IgD-negative memory B cell (primary cell): ENCODE measurements around the gene HSF2BP. TPM values are rescaled to one million over a fixed set of nuclear protein-coding genes. Genes with fewer than 3 reads are reported as not detected.
"Not testable (repeated sequence)": the region's sequence is repeated elsewhere in the genome, so short reads cannot be mapped to it uniquely, and the experiment has no call there.

Source experiments
- H3K27ac Mint-ChIP-seq, 3 donors: one replicate each; pipeline ENCODE4 v1.8.0; 2020 to 2022; ENCODE audit warnings: mild to moderate bottlenecking in 3 of 3, mixed read lengths in 3 of 3, moderate library complexity in 1 of 3
- H3K27me3 Mint-ChIP-seq: one replicate; pipeline ENCODE4 v1.8.0; 2021; ENCODE audit warnings: mixed read lengths
- H3K36me3 Mint-ChIP-seq: one replicate; pipeline ENCODE4 v1.8.0; 2020; ENCODE audit warnings: mild to moderate bottlenecking, mixed read lengths
- H3K4me1 Mint-ChIP-seq, 3 donors: one replicate each; pipeline ENCODE4 v1.8.0; 2020 to 2022; ENCODE audit warnings: mixed read lengths in 3 of 3, mild to moderate bottlenecking in 1 of 3
- H3K4me3 Mint-ChIP-seq, 4 donors: one replicate each; pipeline ENCODE4 v1.8.0; 2020 to 2022; ENCODE audit warnings: mild to moderate bottlenecking in 4 of 4, mixed read lengths in 4 of 4, moderate library complexity in 3 of 4
- H3K9me3 Mint-ChIP-seq, 3 donors: one replicate each; pipeline ENCODE4 v1.8.0; 2020 to 2021; ENCODE audit warnings: mixed read lengths in 3 of 3, mild to moderate bottlenecking in 1 of 3
- polyA plus RNA-seq: library from polyadenylated mRNA; unstranded; fragments of 300-500 nt; fragmentation: Illumina TruSeq; gene quantifications from one replicate; pipeline ENCODE4 v1.2.3, GENCODE V29; 2021

HSF2BP gene
- polyA plus RNA-seq, 1 donor from 2014 or later = 0.11 TPM

- Mint-ChIP-seq H3K4me3 (no peak overlapping the region), H3K36me3 (no peaks in the 10 kb centered on the region)
Observed at GRCh38 chr21:43605320-43606215, 53.7 kb downstream of the HSF2BP start.

GRCh38 chr21:43604505-43605204 lies 54.6 kb downstream of the HSF2BP start:
- H3K27ac Mint-ChIP-seq = no peak overlapping the region
- no peaks in the 10 kb centered on the region for H3K36me3 Mint-ChIP-seq
- no peaks in the 10 kb centered on the region for H3K9me3 Mint-ChIP-seq
- H3K4me3 Mint-ChIP-seq = no peak overlapping the region
- H3K4me1 Mint-ChIP-seq = peaks cover 5 to 19% (median 13%) of the 10 kb centered on the region in 3 donors
- no peaks in the 10 kb centered on the region for H3K27me3 Mint-ChIP-seq

More at GRCh38 chr21:43605320-43606215, 53.7 kb downstream of the HSF2BP start:
- H3K27ac Mint-ChIP-seq = no peak overlapping the region
- H3K9me3 Mint-ChIP-seq = no peaks in the 10 kb centered on the region
- H3K27me3 Mint-ChIP-seq = no peaks in the 10 kb centered on the region
- H3K4me1 Mint-ChIP-seq = peaks cover 0 to 12% (median 6%) of the 10 kb centered on the region in 3 donors

GRCh38 chr21:43603641-43604504 lies 55.4 kb downstream of the HSF2BP start:
- Mint-ChIP-seq H3K4me3 (no peak overlapping the region), H3K9me3 (no peaks in the 10 kb centered on the region), H3K27ac (no peak overlapping the region), H3K4me1 (peaks cover 7 to 20% (median 18%) of the 10 kb centered on the region in 3 donors), H3K27me3 (no peaks in the 10 kb centered on the region), H3K36me3 (no peaks in the 10 kb centered on the region)

GRCh38 chr21:43603233-43603626 lies 56.1 kb downstream of the HSF2BP start:
- Mint-ChIP-seq H3K4me3 (no peak overlapping the region), H3K27me3 (no peaks in the 10 kb centered on the region), H3K4me1 (peaks cover 7 to 20% (median 20%) of the 10 kb centered on the region in 3 donors), H3K27ac (no peak overlapping the region), H3K9me3 (no peaks in the 10 kb centered on the region), H3K36me3 (no peaks in the 10 kb centered on the region)

- Mint-ChIP-seq H3K36me3 (no peaks in the 10 kb centered on the region), H3K4me1 (peaks cover 7 to 16% (median 16%) of the 10 kb centered on the region in 3 donors), H3K27me3 (no peaks in the 10 kb centered on the region), H3K9me3 (no peaks in the 10 kb centered on the region), H3K4me3 (no peak overlapping the region), H3K27ac (no peak overlapping the region)
Observed at GRCh38 chr21:43602266-43603232, 56.7 kb downstream of the HSF2BP start.

GRCh38 chr21:43600642-43601402 lies 58.5 kb downstream of the HSF2BP start:
- no peak overlapping the region for H3K27ac Mint-ChIP-seq
- peaks cover 1% of the 10 kb centered on the region for H3K27me3 Mint-ChIP-seq
- no peaks in the 10 kb centered on the region for H3K36me3 Mint-ChIP-seq
- no peaks in the 10 kb centered on the region for H3K9me3 Mint-ChIP-seq
- peaks cover 7 to 16% (median 13%) of the 10 kb centered on the region in 3 donors for H3K4me1 Mint-ChIP-seq
- H3K4me3 Mint-ChIP-seq = no peak overlapping the region

DNA sequence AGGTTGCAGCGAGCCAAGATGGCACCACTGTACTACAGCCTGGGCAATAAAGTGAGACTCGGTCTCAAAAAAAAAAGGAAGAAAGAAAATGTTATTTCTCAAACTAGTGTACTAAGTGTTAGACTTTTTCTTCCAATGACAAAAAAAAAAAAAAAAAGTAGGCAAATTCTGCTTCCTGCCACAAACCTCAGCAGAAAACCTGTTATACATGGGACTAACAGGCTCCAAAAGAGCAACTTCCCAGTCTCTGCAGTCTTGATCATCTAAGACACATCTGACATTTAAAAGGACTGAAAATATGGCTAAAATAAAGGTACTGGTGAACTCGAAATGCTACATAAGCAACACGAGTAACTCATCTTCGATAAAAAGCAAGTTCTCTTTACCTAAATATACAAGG lies 59.6 kb downstream of the HSF2BP start:
- H3K36me3 Mint-ChIP-seq = no peaks in the 10 kb centered on the region
- H3K9me3 Mint-ChIP-seq = no peaks in the 10 kb centered on the region
- H3K4me1 Mint-ChIP-seq = peaks cover 7 to 16% (median 13%) of the 10 kb centered on the region in 3 donors
- H3K4me3 Mint-ChIP-seq = peak overlapping the region in 1 of 4 donors; percentile 20
- H3K27ac Mint-ChIP-seq = peak overlapping the region in 1 of 3 donors; percentile 34
- peaks cover 1% of the 10 kb centered on the region for H3K27me3 Mint-ChIP-seq

GRCh38 chr21:43598416-43599120 lies 60.7 kb downstream of the HSF2BP start:
- Mint-ChIP-seq H3K4me1 (peaks cover 7 to 16% (median 13%) of the 10 kb centered on the region in 3 donors), H3K9me3 (no peaks in the 10 kb centered on the region), H3K36me3 (no peaks in the 10 kb centered on the region), H3K27me3 (peaks cover 1% of the 10 kb centered on the region), H3K27ac (no peak overlapping the region), H3K4me3 (no peak overlapping the region)

DNA sequence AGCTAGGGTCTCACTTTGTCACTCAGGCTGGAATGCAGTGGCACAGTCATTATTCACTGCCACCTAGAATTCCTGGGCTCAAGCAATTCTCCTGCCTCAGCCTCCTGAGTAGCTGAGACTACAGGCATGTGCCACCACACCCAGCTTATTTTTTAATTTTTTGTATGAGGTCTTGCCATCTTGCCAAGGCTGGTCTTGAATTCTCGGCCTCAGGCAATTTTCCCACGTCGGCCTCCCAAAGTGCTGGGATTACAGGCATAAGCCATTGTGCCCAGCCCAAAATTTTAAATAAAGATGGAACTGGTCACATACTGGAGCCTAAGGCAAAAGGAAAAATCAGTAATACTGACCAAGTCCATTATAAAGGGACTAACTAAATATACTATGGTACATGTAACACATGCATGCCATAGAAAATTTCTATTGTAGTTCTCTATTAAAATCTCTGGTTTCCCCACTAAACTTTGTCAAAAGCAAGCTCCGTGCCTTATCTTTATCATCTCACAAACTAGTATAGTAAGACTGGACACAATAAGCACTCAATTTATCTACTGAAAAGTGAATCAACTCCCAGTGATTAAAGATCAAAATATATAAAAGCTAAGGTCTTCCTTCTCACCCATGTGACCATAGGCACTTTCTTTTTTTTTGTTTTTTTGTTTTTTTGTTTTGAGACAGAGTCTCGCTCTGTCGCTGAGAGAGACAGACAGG lies 61.6 kb downstream of the HSF2BP start:
- Mint-ChIP-seq H3K4me3 (no peak overlapping the region), H3K27me3 (peaks cover 1% of the 10 kb centered on the region), H3K27ac (no peak overlapping the region), H3K36me3 (no peaks in the 10 kb centered on the region), H3K4me1 (peaks cover 7 to 16% (median 13%) of the 10 kb centered on the region in 3 donors), H3K9me3 (no peaks in the 10 kb centered on the region)

- no peaks in the 10 kb centered on the region for H3K9me3 Mint-ChIP-seq
- H3K27ac Mint-ChIP-seq = no peak overlapping the region
- peaks cover 7 to 16% (median 13%) of the 10 kb centered on the region in 3 donors for H3K4me1 Mint-ChIP-seq
- no peaks in the 10 kb centered on the region for H3K36me3 Mint-ChIP-seq
- peaks cover 1% of the 10 kb centered on the region for H3K27me3 Mint-ChIP-seq
- H3K4me3 Mint-ChIP-seq = no peak overlapping the region
Observed at GRCh38 chr21:43597052-43597451, 62.2 kb downstream of the HSF2BP start.

GRCh38 chr21:43596616-43597015 lies 62.7 kb downstream of the HSF2BP start:
- H3K27ac Mint-ChIP-seq = no peak overlapping the region
- no peak overlapping the region for H3K4me3 Mint-ChIP-seq
- H3K4me1 Mint-ChIP-seq = peaks cover 7 to 16% (median 8%) of the 10 kb centered on the region in 3 donors
- H3K27me3 Mint-ChIP-seq = peaks cover 1% of the 10 kb centered on the region
- H3K36me3 Mint-ChIP-seq = no peaks in the 10 kb centered on the region
- no peaks in the 10 kb centered on the region for H3K9me3 Mint-ChIP-seq

DNA sequence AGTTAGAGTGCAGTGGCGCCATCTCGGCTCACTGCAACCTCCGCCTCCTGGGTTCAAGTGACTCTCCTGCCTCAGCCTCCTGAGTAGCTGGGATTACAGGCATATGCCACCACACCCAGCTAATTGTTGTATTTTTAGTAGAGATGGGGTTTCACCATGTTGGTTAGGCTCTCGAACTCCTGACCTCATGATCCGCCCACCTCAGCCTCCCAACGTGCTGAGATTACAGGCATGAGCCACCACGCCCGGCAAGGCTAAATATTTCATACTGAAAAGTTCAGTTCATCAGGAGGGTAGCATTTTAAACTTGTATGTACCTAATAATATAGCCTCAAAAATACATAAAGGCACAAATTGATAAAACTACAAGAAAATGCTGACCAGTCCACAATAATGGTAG lies 63.5 kb downstream of the HSF2BP start:
- H3K27ac Mint-ChIP-seq, H3K27me3 Mint-ChIP-seq, H3K36me3 Mint-ChIP-seq, H3K9me3 Mint-ChIP-seq, H3K4me3 Mint-ChIP-seq: not testable (repeated sequence)
- H3K4me1 Mint-ChIP-seq = peaks cover 7 to 15% (median 8%) of the 10 kb centered on the region in 3 donors
